ENCODE measurements around the gene SNX25.
"Not testable (repeated sequence)": the region's sequence is repeated elsewhere in the genome, so short reads cannot be mapped to it uniquely, and the experiment has no call there.

Gene SNX25

DNA sequence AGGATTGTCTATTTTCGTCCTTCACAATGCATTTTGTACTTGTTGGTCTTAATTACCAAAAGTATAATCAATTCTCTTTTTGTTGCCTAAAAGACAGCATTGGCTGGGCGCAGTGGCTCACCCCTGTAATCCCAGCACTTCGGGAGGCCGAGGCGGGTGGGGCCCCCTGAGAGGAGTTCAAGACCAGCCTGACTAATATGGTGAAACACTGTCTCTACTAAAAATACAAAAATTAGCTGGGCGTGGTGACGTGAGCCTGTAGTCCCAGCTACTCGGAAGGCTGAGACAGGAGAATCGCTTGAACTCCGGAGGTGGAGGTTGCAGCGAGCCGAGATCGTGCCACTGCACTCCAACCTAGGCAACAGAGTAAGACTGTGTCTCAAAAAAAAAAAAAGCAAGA is 4.3 kb upstream of the SNX25 start:
- not testable (repeated sequence) for DNase-seq

DNA sequence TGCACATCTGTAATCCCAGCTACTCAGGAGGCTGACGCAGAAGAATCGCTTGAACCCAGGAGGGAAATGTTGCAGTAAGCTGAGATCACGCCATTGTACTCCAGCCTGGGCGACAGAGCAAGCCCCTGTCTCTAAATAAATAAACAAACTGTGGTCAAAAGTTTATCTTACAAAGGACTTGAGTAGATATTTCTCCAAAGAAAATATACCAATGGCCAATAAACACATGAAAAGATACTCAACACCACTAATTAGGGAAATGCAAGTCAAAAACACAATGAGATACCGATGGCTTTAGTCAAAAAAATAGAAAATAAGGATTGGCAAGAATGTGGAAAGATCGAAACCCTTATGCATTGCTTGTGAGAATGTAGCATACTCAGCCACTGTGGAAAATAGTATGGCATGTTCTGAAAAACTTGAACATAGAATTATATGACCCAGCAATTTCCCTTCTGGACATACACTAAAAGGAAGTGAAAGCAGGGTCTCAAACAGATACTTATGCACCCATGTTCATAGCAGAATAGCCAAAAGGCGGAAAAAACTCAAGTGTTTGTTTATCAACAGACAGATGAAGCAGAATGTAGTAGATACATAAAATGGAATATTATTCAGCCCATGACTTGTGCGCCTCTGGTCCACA is 3.6 kb upstream of the SNX25 start:
- DNase-seq = no peak

DNA sequence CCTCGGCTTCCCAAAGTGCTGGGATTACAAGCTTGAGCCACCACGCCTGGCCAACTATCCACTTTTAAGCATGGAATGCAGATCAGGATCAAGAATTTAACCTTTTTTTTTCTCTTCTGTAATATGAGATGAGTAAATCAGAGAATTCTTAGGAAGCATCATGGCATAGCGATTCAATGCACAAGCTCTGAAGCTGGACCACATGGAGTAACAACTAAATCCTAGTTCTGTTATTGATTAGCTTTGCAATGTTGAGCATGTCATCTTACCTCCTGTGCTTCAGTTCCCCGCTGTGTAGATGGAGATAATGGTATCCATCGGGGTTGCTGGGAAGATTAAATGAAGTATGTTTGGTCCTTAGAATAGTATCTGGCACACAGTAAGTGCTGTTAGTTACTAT is 1.9 kb upstream of the SNX25 start:
- no peak for DNase-seq

DNA sequence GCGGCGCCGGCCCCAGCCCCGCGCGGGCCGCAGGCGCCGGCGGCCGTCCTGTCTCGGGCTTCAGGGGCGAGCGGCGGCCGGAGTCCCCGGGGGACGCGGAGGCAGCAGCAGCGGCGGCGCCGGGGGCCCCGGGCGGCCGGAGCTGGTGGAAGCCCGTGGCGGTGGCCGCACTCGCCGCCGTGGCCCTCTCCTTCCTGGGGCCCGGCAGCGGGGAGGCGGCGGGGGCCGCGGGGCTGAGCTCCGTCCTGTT is 379 bp downstream of the SNX25 start:
- DNase-seq = not testable (repeated sequence)

DNA sequence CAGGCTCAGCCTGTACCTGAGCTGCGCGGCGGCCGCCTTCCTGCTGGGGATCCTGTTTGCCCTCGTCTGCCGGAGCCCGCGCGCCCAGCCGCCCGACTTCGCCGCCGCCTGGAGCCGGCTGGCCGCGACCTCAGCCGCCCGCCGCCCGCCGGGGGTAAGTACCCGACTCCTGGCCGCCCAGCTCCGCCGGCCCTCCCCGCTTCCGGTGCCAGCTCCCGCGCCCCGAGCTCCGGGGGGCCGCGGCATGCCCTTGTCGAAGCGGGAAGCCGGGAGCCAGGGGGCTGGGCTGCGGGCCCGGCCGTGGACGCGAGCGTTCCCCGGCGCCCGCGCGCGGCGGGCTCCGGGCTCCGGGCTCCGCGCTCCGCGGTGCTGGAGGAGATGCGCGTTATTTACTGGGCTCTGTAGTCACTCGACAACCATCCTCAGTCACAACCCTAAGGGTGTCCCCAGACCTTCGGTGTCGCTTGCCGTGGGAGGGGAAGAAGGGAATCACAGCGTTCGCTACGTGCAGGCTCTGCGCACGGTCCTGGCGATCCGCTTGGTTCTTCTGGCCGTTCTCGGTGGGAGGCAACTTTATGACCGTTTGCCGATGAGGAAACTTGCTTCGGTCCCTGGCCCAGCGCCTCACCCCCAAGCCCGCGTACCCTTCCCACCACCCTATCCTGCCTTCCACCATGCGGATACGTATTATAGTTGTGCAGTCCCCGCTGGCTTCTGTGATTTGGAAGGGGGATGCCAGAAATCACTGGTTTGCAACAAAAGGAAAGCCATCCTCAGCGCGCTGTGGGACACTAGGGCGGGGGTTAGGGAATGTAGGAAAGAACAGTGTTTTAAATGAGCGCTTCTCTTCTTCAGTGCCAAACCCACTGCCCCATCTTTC is 944 bp downstream of the SNX25 start:
- no peak for DNase-seq

DNA sequence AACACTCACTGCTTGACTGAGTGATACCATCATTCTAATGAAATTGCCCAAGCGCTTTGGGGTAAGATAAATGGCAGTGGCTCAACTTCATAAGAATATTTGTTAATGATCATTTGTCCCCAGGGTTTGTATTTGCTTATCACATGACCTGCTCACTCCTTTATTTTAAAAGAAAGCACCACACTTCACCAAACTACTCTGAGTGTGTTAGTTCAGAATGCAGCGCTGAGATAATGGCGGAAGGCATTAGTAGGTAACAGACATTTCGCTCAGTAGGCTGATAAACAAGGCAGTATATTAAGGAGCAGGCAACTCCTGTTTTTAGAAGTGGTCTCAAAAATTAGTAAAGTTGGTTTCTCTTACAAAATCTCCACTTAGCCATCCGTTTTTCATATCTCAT is 1.6 kb downstream of the SNX25 start:
- no peak for DNase-seq

DNA sequence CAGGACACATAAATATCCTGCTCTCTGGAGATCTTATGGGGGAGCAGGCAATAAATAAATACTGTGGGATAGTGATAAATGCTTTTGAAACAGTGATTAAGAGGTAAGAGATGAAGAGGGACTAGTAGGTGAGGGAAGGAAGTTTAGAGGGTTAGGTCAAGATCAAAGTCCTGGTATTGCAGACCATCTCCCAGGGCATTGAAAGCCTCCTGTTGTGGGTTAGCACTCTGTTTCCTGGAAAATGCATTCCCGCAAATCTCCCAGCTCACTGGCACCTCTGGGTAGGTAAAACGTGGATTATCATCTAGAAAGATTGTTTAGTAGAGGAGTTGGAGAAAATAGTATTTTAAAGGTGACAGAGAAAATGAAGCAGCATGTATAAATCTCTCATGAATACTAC is 2.2 kb downstream of the SNX25 start:
- no peak for DNase-seq

DNA sequence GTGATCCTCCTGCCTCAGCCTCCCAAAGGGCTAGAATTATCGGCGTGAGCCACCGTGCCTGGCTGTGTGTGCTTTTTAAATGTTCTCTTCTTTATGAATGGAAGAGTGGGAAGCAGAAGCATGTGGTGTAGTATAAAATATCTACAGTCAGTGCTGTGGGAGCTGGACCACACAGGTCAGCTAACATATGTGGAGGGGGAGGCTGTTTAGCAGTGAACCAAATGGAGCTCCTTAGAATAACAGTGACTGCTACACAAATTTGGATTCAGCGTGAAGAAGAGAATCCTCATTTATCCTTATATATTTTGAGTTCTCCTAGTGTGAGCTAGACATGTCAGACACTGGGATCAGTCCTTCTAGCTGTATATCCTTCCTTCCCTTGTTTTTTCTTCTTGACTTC is 3.2 kb downstream of the SNX25 start:
- no peak for DNase-seq

DNA sequence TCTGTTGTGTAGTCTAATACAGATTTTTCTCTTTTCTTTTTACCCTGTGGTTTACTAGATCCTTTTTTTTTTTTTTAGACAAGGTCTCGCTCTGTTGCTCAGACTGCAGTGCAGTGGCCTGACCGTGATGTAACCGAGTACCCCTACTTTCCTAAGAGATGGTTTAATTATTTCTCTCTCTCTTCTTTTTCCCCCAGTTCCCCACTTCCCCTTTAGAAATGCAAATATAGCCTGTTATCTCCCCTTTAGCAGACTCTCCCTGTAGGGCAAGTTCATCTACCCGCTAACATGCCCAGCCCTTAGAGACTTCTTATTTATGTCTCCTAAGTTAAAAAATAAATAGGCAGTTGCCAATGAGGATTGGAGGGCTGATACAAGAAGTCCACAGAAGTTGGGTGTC is 4.5 kb downstream of the SNX25 start:
- DNase-seq = no peak

DNA sequence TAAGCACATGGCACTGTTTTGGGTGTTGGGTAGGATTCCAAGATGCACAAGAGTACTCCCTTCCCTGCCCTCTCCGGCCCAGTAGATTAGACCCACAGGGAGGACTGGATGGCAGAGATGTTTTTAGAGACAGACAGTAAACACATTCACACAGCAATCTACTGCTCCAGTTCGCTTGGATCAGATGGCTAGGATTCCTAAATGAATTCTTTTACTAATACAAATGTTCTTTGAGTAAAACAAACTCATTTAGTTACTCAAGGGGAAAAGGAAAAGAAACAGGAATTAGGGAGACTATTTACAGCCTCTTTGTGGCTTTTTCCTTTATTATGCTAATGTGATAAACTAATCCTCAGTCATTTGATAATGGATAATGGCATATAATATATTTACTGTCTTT is 5.9 kb downstream of the SNX25 start:
- DNase-seq = no peak

DNA sequence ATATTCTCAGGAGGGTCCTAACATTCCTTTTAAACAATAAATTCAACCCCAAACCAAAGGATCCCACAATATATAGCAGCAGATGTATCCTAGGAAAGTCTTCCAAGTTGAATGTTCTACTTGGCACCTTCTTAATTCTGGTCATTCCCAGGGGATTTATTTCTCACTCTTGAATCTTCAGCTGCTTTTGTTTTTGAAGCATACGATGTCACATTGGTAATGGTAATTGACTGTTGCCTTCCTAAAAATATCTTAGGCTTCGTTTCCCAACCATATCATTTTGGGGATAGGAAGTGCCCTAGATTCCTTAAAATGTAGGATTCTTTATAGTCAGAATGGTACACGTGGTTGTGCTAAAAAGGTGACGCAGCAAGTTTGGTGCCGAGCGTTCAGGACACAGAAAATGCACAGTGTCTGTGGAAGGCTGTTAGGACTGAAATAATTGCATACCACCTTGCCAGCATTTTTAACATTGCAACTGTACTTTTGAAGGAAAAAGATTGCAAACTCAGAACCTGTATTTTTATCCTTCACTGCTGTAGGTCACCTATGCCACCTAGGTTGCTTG is 8.1 kb downstream of the SNX25 start:
- no peak for DNase-seq

DNA sequence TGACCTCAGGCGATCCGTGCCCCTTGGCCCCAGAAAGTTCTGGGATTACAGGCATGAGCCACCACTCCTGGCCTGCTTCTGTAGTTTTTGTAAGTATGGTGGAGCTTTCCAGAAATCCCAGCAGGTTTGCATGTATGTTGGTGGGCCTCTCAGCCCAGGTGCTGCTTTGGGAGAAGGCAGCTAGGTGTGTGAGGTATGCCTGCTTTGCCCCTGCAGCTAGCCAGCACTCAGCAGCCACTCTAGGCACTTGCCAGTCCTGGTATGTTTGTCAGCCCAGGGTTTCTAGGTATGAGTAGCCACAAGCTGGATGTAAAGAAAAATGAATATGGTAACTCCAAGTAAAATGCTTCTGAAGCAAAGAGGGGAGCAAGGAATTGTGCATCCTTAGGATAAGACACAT is 8.9 kb downstream of the SNX25 start:
- no peak for DNase-seq

DNA sequence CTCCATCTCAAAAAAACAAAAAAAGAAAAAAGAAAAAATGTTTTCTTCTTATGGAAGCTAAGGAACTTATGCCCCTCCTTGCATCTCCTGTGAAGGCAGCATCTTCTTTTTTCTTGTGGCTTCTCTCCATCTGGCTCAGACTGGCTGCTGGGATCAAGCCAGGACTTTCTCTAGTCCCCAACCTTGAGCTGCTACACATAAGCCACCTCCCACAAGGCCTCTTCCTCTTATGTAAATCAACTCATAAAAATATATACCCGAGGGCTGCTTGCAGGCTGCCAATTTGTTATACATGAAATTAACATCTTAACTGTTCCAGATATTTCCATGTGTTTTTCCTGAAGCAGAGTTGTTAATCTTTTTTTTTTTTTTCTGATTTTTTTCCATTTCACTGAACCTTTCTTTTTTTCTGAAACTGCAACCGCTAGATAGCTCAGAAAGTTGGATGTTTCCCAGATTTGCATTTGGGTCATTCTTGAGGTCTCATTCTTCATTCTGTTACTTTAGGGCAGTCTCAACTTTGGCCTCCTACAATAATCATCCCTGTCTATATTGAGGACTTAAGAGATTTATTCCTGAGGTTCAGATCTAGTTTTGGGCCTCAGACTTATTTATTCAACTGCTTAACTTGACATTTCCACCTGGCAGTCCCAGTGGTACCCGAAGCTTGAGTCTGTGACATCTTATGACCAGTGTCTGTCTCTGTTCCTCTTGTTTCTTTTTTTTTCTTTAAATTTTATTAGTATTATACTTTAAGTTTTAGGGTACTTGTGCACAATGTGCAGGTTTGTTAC is 10.3 kb downstream of the SNX25 start:
- DNase-seq = no peak

DNA sequence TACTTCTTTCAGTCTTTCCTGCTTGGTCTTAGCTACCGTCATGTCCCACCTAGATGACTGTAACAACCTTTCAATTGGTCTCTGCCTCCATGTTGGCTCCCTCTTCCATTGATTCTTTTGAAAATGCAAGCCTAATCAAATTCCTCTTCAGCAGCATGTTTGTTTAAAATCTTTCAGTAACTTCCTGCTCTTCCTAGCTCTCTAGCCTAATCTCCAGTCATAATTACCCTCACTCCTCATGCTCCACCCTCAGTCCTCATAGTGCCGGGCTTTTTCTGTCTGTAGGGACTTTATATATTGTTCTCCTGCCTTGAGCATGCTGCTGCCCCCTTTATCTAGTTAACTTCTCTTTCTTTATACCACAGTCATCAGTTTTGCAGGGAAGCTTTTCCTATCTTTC is 12.1 kb downstream of the SNX25 start:
- DNase-seq = no peak

DNA sequence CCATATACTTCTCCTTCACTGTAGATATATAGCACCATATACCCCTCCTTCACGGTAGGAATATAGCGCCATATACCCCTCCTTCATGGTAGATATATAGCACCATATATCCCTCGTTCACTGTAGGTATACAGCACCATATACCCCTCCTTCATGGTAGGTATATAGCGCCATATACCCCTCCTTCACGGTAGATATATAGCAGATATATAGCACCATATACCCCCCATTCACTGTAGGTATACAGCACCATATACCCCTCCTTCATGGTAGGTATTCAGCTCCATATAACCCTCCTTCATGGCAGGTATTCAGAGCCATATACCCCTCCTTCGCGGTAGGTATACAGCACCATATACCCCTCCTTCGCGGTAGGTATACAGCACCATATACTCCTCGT is 12.5 kb downstream of the SNX25 start:
- DNase-seq = no peak

DNA sequence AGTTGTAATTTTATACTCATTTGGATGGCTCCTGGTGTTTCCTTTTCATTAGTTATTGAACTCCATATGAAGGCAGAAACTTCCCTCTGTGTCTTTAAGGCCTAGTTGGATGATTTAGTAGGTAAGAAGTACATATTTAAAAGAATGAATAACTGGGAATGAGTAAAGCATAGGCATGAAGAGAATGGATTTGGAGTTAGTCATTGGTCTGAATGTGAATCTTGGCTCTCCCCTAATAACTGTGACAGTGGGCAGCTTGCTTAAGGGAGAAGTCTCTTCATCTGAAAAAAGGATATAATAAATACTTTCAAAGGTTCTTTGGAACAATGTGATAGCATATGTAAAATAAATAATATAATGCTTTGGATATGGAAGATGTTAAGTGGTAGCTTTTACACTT is 13.2 kb downstream of the SNX25 start:
- DNase-seq = no peak

DNA sequence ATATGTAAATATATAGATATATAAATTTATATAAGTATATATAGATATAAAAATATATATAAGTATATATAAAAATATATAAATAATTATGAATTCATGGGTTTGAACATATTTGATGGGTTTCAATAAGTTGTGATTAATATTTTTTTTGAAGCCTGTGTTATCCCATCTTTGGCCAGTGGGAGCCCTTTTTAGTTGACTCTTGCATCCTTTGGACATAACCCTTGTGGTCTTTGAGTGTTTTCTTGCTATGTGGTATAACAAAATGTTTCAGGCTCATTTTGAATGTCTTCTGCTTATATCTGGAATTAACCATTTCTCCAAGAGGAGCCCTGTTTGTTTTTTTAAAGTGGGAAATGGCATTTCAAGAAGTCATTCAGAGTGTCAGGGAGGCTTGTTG is 15.2 kb downstream of the SNX25 start:
- DNase-seq = no peak

DNA sequence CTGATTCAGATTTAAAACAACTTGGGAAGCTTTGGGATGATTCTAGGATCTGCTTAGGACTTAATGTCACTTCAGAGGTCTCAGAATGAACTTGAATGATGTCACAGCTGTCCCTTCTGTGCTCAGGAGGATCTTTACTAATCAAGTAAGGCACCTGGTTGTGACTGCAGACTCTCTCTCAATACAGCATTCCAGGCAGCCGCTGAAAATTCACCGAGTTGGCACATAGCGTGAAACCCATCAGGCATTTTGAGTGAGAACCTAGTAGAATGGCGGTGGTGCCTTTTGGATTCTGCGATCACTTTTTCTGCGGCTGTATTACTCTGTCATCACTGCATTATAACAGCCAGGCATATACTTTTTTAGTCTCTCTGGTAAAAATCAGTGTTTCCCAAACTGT is 16.5 kb downstream of the SNX25 start:
- DNase-seq = no peak

DNA sequence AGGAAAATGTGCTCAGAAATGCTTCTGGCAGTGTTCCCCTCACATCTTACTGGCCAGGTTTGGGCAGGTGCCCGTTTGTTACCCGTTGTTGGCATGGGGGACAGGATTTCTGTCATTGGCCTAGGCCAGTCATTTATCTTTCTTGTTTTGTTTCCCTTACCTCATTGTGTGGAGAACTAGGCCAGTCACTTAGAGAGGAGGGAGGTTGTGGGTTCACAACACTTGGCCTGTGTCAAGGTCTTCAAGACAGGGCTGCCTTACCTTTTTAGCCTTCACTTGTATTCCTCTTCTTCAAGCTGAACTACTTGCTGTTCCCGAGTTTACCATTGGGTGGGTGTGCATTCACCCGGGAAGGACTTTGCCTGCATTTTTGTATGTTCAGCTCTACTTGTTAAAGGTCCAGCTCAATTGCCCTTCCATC is 17.7 kb downstream of the SNX25 start:
- no peak for DNase-seq

DNA sequence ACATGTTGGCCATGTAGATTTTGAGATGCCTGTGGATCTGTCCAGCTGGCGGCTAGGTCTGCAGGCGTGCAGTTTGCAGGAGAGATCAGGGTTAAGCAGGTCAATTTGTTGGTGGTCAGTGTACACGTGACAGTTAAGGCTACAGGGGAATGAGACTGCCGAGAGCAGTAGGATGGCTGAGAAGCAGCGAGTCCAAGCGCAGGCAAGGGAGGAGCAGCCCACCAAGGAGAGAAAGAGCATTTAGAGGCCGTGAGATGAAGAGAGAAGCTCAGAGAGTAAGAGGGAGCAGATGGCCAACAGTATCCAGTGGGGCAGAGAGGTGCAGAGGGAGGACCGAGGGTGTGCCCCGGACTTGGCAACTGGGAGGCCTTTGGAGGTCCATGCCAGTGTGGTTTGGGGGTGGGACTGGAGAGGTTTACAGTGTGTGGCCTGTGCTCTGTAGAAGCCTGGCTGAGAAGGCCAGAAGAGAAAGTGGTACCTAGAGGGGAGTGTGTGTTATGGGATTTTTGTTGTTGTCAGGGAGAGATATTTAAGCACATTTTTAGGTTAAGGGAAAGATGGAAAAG is 18.4 kb downstream of the SNX25 start:
- DNase-seq = no peak

DNA sequence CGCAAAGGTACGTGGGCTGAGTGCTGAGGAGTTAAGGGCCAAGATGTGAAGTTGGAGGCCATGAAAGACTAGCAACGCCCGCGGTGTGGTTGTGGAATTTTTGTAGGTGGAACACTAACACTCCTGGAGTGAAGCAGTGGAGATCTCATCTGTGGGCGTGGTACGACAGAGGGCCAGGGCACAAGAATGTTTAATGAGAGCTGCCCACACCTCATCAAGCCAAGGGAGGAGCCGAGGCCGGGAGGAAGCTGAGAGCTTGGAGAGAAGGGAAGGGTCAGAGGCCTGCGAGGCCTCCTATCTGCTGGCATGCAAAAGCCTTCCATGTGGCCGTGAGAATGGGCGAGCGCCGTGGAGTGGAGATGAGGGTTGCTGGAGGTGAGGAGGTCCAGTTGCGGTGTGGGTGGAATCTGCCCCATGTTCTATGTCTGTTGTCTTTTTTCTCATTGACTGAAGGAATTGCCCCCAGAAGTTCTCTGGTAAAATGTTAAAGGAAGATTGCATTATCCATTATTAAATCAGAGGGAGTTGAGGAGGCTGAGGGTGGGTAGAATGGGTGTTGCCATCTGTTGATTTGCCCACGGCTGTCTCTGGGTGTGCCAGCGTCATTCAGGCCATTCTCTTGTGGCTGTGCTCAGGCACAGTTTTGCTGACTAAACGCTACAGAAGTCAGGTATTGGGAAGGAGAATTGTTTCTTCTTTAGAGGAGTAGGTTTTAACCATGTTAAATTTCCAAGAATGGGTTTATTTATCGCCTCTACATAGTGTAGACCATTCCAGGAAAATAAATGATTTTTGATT is 19.8 kb downstream of the SNX25 start:
- DNase-seq = no peak

DNA sequence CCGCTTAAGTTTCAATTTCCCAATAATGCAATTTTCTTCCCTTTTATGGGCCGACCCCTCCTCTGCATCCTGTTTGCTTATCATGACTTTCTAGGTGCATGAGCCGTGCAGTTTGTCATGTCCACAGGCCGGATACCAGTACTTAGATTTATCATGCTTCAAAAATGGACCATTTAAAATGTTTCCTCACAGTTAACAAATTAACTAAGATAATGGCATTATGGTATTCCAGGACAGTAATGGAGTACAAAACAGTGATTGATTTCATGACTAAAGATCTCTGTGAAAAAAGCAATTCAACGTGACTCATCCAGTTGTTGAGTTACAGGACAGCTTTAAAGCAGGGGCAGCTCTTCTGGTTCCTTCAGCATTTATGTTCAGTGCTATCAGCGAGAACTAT is 23.0 kb downstream of the SNX25 start:
- no peak for DNase-seq
